Measurements from ENCODE around the gene ELF5.

The ELF5 gene

GRCh38 chr11:34525098-34525497 is 11.5 kb upstream of the ELF5 start:
- ChIA-PET CTCF (interaction anchor here (3.4 kb wide), 1 partner anchor 11 kb away, joined by 18 read pairs; the partner anchor contains the start of gene ELF5), POLR2A (no interaction called here)
- Histone ChIP-seq H3K4me3 (ENCODE audit: low read depth, low read length) (no peak overlapping the region), H3K27ac (ENCODE audit: extremely low read depth, low read depth, low read length) (no peak overlapping the region), H3K4me1 (ENCODE audit: control insufficient read depth, insufficient read depth, low read length) (no peaks in the 10 kb centered on the region), H3K36me3 (ENCODE audit: control insufficient read depth in 2 of 2, insufficient read depth in 1 of 2, low read length in 2 of 2) (no peaks in the 10 kb centered on the region), H3K9me3 (ENCODE audit: control insufficient read depth, insufficient read depth, low read depth, low read length) (no peaks in the 10 kb centered on the region)
- no peak for TF ChIP-seq ZNF747 (tag by site-specific recombination; IDR thresholded peaks at IDR 0.05)
- no peak for TF ChIP-seq ZBTB44 (tag by site-specific recombination; IDR thresholded peaks at IDR 0.05)
- no peak for TF ChIP-seq HOXC10 (CRISPR knock-in tag; IDR thresholded peaks at IDR 0.05)
- no peak for TF ChIP-seq ZNF140 (tag by site-specific recombination; IDR thresholded peaks at IDR 0.05)

GRCh38 chr11:34524696-34525095 is 11.1 kb upstream of the ELF5 start:
- no peak overlapping the region for H3K27ac ChIP-seq (ENCODE audit: extremely low read depth, low read depth, low read length)
- CTCF ChIA-PET = interaction anchor here (1.1 to 3.4 kb wide), 2 partner anchors 11 to 61 kb away, joined by 4 to 18 read pairs; partner anchors contain the start of gene ELF5
- H3K4me1 ChIP-seq (ENCODE audit: control insufficient read depth, insufficient read depth, low read length) = no peaks in the 10 kb centered on the region
- no peak overlapping the region for H3K4me3 ChIP-seq (ENCODE audit: low read depth, low read length)
- no peak for TF ChIP-seq ZNF660 (tag by site-specific recombination; IDR thresholded peaks at IDR 0.05)
- no peak for TF ChIP-seq ZBTB21 (tag by site-specific recombination; IDR thresholded peaks at IDR 0.05)
- TF ChIP-seq ZNF426 (tag by site-specific recombination; IDR thresholded peaks at IDR 0.05) = no peak
- no peak for TF ChIP-seq ZNF132 (tag by site-specific recombination; IDR thresholded peaks at IDR 0.05; ENCODE audit: borderline replicate concordance)
- no peak for TF ChIP-seq ZNF362 (tag by site-specific recombination; IDR thresholded peaks at IDR 0.05)
- no peak for TF ChIP-seq ATF2 (tag by site-specific recombination; IDR thresholded peaks at IDR 0.05; ENCODE audit: low read depth)
- no peak for TF ChIP-seq ZNF488 (tag by site-specific recombination; IDR thresholded peaks at IDR 0.05)
- H3K36me3 ChIP-seq (ENCODE audit: control insufficient read depth in 2 of 2, insufficient read depth in 1 of 2, low read length in 2 of 2) = no peaks in the 10 kb centered on the region
- POLR2A ChIA-PET = no interaction called here
- no peaks in the 10 kb centered on the region for H3K9me3 ChIP-seq (ENCODE audit: control insufficient read depth, insufficient read depth, low read depth, low read length)

GRCh38 chr11:34523053-34523452 is 9.5 kb upstream of the ELF5 start:
- H3K4me1 ChIP-seq (ENCODE audit: control insufficient read depth, insufficient read depth, low read length) = no peaks in the 10 kb centered on the region
- no peaks in the 10 kb centered on the region for H3K36me3 ChIP-seq (ENCODE audit: control insufficient read depth in 2 of 2, insufficient read depth in 1 of 2, low read length in 2 of 2)
- POLR2A ChIA-PET = no interaction called here
- CTCF ChIA-PET = interaction anchor here (0.6 kb wide), 1 partner anchor 9 kb away, joined by 4 read pairs; no protein-coding TSS in a partner anchor
- H3K4me3 ChIP-seq (ENCODE audit: low read depth, low read length) = no peak overlapping the region
- H3K9me3 ChIP-seq (ENCODE audit: control insufficient read depth, insufficient read depth, low read depth, low read length) = no peaks in the 10 kb centered on the region
- H3K27ac ChIP-seq (ENCODE audit: extremely low read depth, low read depth, low read length) = no peak overlapping the region
- TF ChIP-seq SALL2 (tag by site-specific recombination; IDR thresholded peaks at IDR 0.05; ENCODE audit: borderline replicate concordance) (no peak), ZNF544 (tag by site-specific recombination; IDR thresholded peaks at IDR 0.05) (no peak), ZNF830 (tag by site-specific recombination; IDR thresholded peaks at IDR 0.05; ENCODE audit: low read depth) (no peak), CTCF (tag by site-specific recombination; IDR thresholded peaks at IDR 0.05) (no peak), ZNF292 (tag by site-specific recombination; IDR thresholded peaks at IDR 0.05; ENCODE audit: borderline replicate concordance, low read depth) (no peak), ZNF529 (tag by site-specific recombination; IDR thresholded peaks at IDR 0.05; ENCODE audit: insufficient replicate concordance) (no peak), ZNF174 (tag by site-specific recombination; IDR thresholded peaks at IDR 0.05) (no peak), GFI1B (tag by site-specific recombination; IDR thresholded peaks at IDR 0.05) (no peak), ZNF157 (tag by site-specific recombination; IDR thresholded peaks at IDR 0.05) (no peak), ZEB2 (tag by site-specific recombination; IDR thresholded peaks at IDR 0.05) (no peak), SP2 (tag by site-specific recombination; IDR thresholded peaks at IDR 0.05) (no peak), ZNF2 (tag by site-specific recombination; IDR thresholded peaks at IDR 0.05) (no peak), ZNF623 (tag by site-specific recombination; IDR thresholded peaks at IDR 0.05) (no peak)
